Loucy (cell line): Measurements from ENCODE around the gene FN3KRP.

ENCODE experiments used
- EZH2phosphoT487 ChIP-seq: fragments of 200-600 bp; IDR thresholded peaks from 2 replicates; pipeline ENCODE4 v1.6.1; 2018; ENCODE audit warnings: antibody characterized with exemption, mild to moderate bottlenecking, moderate library complexity, borderline replicate concordance
- TF ChIP-seq, protein P1 (sequence below): fragments of 200-600 bp; sonication (generic); conservative IDR thresholded peaks from 2 replicates; pipeline ENCODE4 v1.5.1; 2014; ENCODE audit warnings: mild to moderate bottlenecking, antibody characterized with exemption, low read length

DNA sequence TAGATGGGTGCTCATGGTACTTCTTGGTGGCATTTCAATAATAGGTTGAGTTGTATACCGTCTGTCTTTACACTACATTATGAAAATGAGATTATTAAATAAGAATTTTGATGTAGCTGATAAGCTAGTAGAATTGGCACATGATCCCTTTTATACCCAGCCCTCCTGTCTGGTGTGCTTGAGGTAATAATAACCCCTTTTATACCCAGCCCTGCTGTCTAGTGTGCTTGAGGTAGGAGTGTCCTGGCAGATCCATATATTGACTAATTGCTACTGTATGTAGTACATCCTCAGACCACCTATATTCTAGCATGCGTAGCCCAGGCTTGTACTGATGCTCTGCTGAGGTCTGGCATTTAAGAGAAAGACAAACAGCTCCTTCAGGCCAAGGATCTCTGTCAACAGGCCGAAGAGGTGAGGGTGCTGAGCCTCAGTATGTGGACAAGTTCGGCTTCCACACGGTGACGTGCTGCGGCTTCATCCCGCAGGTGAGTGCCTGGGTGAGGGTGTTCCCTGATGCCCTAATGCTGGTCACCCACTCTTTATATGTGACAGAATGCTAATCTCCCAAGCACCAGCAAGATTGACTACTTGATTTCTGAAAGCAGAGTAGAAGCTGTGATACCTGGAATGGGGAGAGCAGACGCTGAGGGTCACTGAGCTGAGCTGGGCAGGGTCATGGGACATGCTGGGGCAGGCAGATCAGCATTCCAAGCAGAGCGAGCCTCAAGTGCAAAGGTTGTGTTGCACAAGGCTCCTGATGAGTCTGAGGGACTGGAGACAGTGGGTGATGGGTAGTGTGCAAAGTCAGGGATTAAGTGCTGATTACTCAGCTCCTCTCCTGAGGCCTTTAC is 24.6 kb downstream of the FN3KRP start:
- TF ChIP-seq, protein P1, sequence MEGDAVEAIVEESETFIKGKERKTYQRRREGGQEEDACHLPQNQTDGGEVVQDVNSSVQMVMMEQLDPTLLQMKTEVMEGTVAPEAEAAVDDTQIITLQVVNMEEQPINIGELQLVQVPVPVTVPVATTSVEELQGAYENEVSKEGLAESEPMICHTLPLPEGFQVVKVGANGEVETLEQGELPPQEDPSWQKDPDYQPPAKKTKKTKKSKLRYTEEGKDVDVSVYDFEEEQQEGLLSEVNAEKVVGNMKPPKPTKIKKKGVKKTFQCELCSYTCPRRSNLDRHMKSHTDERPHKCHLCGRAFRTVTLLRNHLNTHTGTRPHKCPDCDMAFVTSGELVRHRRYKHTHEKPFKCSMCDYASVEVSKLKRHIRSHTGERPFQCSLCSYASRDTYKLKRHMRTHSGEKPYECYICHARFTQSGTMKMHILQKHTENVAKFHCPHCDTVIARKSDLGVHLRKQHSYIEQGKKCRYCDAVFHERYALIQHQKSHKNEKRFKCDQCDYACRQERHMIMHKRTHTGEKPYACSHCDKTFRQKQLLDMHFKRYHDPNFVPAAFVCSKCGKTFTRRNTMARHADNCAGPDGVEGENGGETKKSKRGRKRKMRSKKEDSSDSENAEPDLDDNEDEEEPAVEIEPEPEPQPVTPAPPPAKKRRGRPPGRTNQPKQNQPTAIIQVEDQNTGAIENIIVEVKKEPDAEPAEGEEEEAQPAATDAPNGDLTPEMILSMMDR, result no peak
- TF ChIP-seq EZH2phosphoT487, result no peak
